Smooth muscle cell (in vitro differentiated cells): ENCODE results near the gene INHA. TPM values are rescaled to one million over a fixed set of nuclear protein-coding genes. Genes with fewer than 3 reads are reported as not detected.

Experiments used
- DNase-seq: peaks from one replicate; lab custom pipeline; 2025; ENCODE audit not compliant: unreplicated experiment; lab: John Stamatoyannopoulos, UW
- H2AFZ ChIP-seq: fragments of 200-600 bp; sonication (generic); 2 replicates; pipeline ENCODE4 v1.6.0; 2016; ENCODE audit warnings: antibody characterized with exemption, low read depth, mild to moderate bottlenecking
- H3F3A ChIP-seq: fragments of 200-600 bp; sonication (generic); 2 replicates; pipeline ENCODE4 v1.6.0; 2017; ENCODE audit warnings: antibody characterized with exemption, low read depth
- H3K27ac ChIP-seq: fragments of 200-600 bp; sonication (generic); 2 replicates; pipeline ENCODE4 v1.5.1; 2016; ENCODE audit warnings: low read depth, mild to moderate bottlenecking
- H3K27me3 ChIP-seq: fragments of 200-600 bp; sonication (generic); 2 replicates; pipeline ENCODE4 v1.6.1; 2016; ENCODE audit warnings: low read depth, mild to moderate bottlenecking
- H3K36me3 ChIP-seq: fragments of 200-600 bp; sonication (generic); 2 replicates; pipeline ENCODE4 v1.5.1; 2016; ENCODE audit warnings: low read depth
- H3K4me1 ChIP-seq: fragments of 200-600 bp; sonication (generic); 2 replicates; pipeline ENCODE4 v1.5.1; 2016; ENCODE audit warnings: low read depth
- H3K4me2 ChIP-seq: fragments of 200-600 bp; sonication (generic); 2 replicates; pipeline ENCODE4 v1.6.0; 2016; ENCODE audit warnings: mild to moderate bottlenecking
- H3K4me3 ChIP-seq: fragments of 200-600 bp; sonication (generic); 2 replicates; pipeline ENCODE4 v1.5.1; 2016; ENCODE audit warnings: mild to moderate bottlenecking
- H3K79me2 ChIP-seq: fragments of 200-600 bp; sonication (generic); 2 replicates; pipeline ENCODE4 v1.6.0; 2016; ENCODE audit warnings: low read depth, mild to moderate bottlenecking
- H3K9ac ChIP-seq: fragments of 200-600 bp; sonication (generic); 2 replicates; pipeline ENCODE4 v1.6.0; 2016; ENCODE audit warnings: low read depth
- H3K9me3 ChIP-seq: fragments of 200-600 bp; sonication (generic); replicated peaks from 2 replicates; pipeline ENCODE4 v1.5.1; 2016; ENCODE audit warnings: low read depth
- H4K20me1 ChIP-seq: fragments of 200-600 bp; sonication (generic); 2 replicates; pipeline ENCODE4 v1.6.0; 2016; ENCODE audit warnings: low read depth
- WGBS: methylation state at CpG from one replicate; pipeline ENCODE4 v1.1.7; 2016; ENCODE audit warnings: low lambda C conversion rate; 5-methylcytosine and 5-hydroxymethylcytosine counted together
- polyA plus RNA-seq: library from polyadenylated mRNA; unstranded; fragments of >200 nt; fragmentation: Nextera tagmentation; extraction: Ambion mirVana; gene quantifications from 2 replicates; pipeline ENCODE4 v1.2.1, GENCODE V29; 2016
- total RNA-seq: library from RNA; depleted of rRNA; stranded (reverse); fragments of >200 nt; gene quantifications from 2 replicates; pipeline ENCODE4 v1.2.3, GENCODE V29; 2014
- TF ChIP-seq, protein P1 (sequence below): fragments of 200-600 bp; sonication (generic); IDR thresholded peaks from 2 replicates; pipeline ENCODE4 v1.5.1; 2017; ENCODE audit warnings: borderline replicate concordance, mild to moderate bottlenecking, antibody characterized with exemption; ENCODE audit not compliant: insufficient read depth, poor library complexity, severe bottlenecking

Gene INHA
- total and polyA plus RNA-seq, 2 experiments from 2014 or later = 4.0 to 4.3 TPM

DNA sequence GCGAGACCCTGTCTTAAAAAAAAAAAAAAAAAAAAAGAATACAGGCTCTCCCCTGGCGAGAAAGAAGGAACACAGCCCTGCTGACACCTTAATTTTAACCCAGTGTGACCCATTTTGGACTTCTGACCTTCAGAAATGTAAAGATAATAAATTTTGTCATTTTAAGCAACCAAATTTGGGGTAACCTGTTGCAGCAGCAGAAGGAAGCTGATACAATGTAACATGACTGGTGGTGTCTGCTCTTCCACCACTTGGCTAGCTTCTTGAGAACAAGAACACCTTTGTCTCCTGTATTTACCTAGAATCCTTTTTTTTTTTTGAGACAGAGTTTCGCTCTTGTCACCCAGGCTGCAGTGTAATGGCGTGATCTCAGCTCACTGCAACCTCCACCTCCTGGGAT is 19.0 kb downstream of the INHA start:
- Histone ChIP-seq H3K4me1 (no peaks in the 10 kb centered on the region), H4K20me1 (no peaks in the 10 kb centered on the region), H3K27ac (no peak overlapping the region), H3K4me3 (no peak overlapping the region), H3K4me2 (no peak overlapping the region), H3K79me2 (no peaks in the 10 kb centered on the region), H3K27me3 (no peaks in the 10 kb centered on the region), H3K36me3 (no peaks in the 10 kb centered on the region), H3K9me3 (no peaks in the 10 kb centered on the region), H2AFZ (no peak overlapping the region), H3F3A (peaks cover 9% of the 10 kb centered on the region), H3K9ac (no peak overlapping the region)
- 64% methylated on average over 4 of the region's 4 CpGs for WGBS
- DNase-seq = no peak
- TF ChIP-seq, protein P1, sequence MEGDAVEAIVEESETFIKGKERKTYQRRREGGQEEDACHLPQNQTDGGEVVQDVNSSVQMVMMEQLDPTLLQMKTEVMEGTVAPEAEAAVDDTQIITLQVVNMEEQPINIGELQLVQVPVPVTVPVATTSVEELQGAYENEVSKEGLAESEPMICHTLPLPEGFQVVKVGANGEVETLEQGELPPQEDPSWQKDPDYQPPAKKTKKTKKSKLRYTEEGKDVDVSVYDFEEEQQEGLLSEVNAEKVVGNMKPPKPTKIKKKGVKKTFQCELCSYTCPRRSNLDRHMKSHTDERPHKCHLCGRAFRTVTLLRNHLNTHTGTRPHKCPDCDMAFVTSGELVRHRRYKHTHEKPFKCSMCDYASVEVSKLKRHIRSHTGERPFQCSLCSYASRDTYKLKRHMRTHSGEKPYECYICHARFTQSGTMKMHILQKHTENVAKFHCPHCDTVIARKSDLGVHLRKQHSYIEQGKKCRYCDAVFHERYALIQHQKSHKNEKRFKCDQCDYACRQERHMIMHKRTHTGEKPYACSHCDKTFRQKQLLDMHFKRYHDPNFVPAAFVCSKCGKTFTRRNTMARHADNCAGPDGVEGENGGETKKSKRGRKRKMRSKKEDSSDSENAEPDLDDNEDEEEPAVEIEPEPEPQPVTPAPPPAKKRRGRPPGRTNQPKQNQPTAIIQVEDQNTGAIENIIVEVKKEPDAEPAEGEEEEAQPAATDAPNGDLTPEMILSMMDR = no peak

DNA sequence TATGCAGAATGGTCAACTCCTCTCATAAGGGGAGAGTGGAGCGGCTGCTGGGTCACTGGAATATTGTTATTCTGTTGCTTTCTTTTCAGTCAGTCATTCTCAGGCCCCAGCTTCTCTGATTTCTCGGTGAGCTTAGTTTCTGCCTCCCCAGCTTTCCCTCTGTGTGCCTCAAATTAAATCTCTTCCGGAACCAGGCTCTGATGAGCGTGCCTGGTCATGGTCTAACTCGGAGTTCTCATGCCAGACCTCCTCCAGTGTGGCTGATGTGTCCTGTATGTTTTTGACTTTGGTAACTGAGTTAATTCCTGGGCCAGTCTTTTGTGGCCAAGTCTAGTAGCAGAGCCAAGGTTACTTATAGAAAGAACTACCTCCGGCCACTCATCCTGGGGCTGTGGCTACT is 20.6 kb downstream of the INHA start:
- H3K27ac ChIP-seq = no peak overlapping the region
- no peaks in the 10 kb centered on the region for H3K27me3 ChIP-seq
- 66% methylated on average over 6 of the region's 6 CpGs for WGBS
- no peak overlapping the region for H3K9ac ChIP-seq
- no peak for DNase-seq
- H3K4me1 ChIP-seq = peaks cover 6% of the 10 kb centered on the region
- no peaks in the 10 kb centered on the region for H3K9me3 ChIP-seq
- peak overlapping the region; percentile 3 for H3K4me2 ChIP-seq
- H3K36me3 ChIP-seq = no peaks in the 10 kb centered on the region
- peak overlapping the region; percentile 82 for H2AFZ ChIP-seq
- H4K20me1 ChIP-seq = no peaks in the 10 kb centered on the region
- H3K79me2 ChIP-seq = no peaks in the 10 kb centered on the region
- H3K4me3 ChIP-seq = no peak overlapping the region
- peaks cover 20% of the 10 kb centered on the region for H3F3A ChIP-seq
- TF ChIP-seq, protein P1 = no peak

DNA sequence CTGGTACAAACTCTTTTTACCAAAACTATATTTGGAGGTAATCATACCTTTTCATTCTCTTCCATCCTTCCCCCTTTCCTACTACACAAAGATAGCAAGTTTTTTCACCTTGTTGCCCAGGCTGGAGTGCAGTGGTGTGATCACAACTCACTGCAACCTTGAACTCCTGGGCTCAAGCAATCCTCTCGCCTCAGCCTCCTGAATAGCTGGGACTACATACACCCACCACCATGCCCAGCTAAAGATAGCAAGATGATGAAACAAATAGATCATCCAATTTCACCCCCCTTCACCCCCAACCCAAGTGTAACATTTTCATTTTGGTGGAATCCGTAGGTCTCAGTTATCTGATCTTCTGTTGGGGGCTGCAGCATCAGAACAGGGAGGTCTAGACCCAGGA is 21.0 kb downstream of the INHA start:
- no peak overlapping the region for H2AFZ ChIP-seq
- 91% methylated on average over 2 of the region's 2 CpGs for WGBS

DNA sequence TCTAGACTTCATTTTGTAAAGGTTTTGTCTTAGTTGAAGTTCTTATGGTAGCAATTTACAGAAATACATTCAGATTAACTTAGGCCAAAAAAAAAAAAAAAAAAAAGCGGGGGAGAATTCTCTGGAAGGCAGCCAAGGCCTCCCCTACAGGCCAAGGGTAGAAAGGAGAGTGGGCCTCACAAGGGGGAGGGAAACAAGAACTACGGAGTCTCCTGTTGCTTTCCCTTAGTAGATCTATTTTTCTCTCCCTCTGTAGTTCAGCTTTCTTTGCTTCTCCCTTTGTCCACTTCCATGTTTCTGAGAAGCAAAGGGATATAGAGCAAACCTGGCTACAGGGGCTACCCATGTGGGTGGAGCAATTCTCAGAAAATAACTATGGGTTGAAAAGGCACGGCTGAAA is 23.1 kb downstream of the INHA start:
- TF ChIP-seq, protein P1 = peak; percentile 9
- WGBS = 31% methylated on average over 3 of the region's 3 CpGs
- Histone ChIP-seq H2AFZ (peak overlapping the region; percentile 87), H3K4me2 (peak overlapping the region; percentile 89), H3K9ac (no peak overlapping the region), H3K4me3 (no peak overlapping the region), H4K20me1 (no peaks in the 10 kb centered on the region), H3K9me3 (no peaks in the 10 kb centered on the region), H3K27me3 (no peaks in the 10 kb centered on the region), H3K4me1 (peaks cover 10% of the 10 kb centered on the region), H3K27ac (peak overlapping the region; percentile 86), H3K36me3 (no peaks in the 10 kb centered on the region), H3F3A (peaks cover 20% of the 10 kb centered on the region), H3K79me2 (peaks cover 5% of the 10 kb centered on the region)
- no peak for DNase-seq

More for the DNA sequence above, 21.0 kb downstream of the INHA start:
- Histone ChIP-seq H3K4me3 (no peak overlapping the region), H3K79me2 (no peaks in the 10 kb centered on the region), H3K27me3 (no peaks in the 10 kb centered on the region), H3K36me3 (no peaks in the 10 kb centered on the region), H3K9me3 (no peaks in the 10 kb centered on the region), H3K27ac (no peak overlapping the region), H3K4me2 (no peak overlapping the region), H4K20me1 (no peaks in the 10 kb centered on the region), H3K9ac (no peak overlapping the region), H3K4me1 (peaks cover 6% of the 10 kb centered on the region), H3F3A (peaks cover 20% of the 10 kb centered on the region)
- TF ChIP-seq, protein P1 = no peak
- no peak for DNase-seq
